ENCODE measurements around the gene AK3. TPM values are rescaled to one million over a fixed set of nuclear protein-coding genes. Genes with fewer than 3 reads are reported as not detected.
A peak's percentile ranks its signal among the peaks of the same experiment; 100 is the strongest.

Gene AK3
- total RNA-seq, 6 donors from 2014 or later, result 33.2 to 81.2 (median 51.7) TPM

GRCh38 chr9:4771788-4772187, 30.8 kb upstream of the AK3 start:
- DNase-seq (no peak), ATAC-seq (ENCODE audit: low FRiP score in 2 of 2) (no peak)
- no peaks in the 10 kb centered on the region for H3K36me3 ChIP-seq
- no peaks in the 10 kb centered on the region for H3K9me3 ChIP-seq
- no peak overlapping the region for H3K4me3 ChIP-seq
- H3K27me3 ChIP-seq, result no peaks in the 10 kb centered on the region
- 97% methylated on average over 1 of the region's 1 CpG for WGBS, 2 donors
- no peaks in the 10 kb centered on the region for H3K4me1 ChIP-seq
- no peak for TF ChIP-seq POLR2A (IDR thresholded peaks at IDR 0.05)
- TF ChIP-seq CTCF (IDR thresholded peaks at IDR 0.05), result no peak
- no peak for TF ChIP-seq POLR2AphosphoS5 (IDR thresholded peaks at IDR 0.05)
- TF ChIP-seq EP300 (IDR thresholded peaks at IDR 0.05), result no peak
- no peak overlapping the region for H3K27ac ChIP-seq

DNA sequence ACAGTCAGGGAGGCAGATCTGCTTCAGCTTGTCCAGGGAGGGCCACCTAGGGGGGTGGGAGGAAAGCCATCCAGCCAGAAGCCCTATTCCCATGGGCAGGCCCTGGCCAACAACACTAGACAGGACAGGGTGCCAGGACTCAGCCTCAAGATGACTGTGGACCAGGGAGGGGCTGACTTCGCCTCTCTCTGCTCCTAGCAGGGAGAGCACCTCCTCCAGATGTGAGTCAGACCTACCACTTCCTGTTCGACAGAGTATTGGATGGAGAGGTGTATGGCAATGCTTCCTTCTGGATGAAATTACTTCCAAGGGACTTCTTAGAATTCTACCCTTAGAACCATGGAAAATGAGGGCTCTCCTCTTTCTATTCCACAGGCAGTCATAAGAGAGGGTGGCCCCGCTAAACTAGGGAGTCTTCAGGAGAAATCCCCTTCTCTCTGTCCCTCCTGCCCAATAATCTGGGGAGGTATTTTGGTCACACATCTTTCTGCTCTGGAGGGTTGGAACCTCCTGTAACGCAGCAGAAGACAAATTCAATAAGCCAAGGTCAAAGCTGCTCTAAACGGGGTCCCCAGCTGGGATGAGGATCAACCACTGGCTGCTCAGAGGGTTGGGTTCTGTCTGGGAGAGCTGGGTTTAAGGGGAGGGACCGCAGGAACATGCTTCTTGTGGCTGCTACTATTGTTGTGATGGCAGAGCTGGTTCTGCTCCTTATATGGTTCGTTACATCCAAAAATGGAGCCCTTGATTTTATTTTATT, 28.5 kb upstream of the AK3 start:
- no peaks in the 10 kb centered on the region for H3K4me1 ChIP-seq
- TF ChIP-seq EP300 (IDR thresholded peaks at IDR 0.05), result no peak
- no peak for DNase-seq
- no peaks in the 10 kb centered on the region for H3K27me3 ChIP-seq
- peak in 1 of 2 donors; percentile 45 for ATAC-seq (ENCODE audit: low FRiP score in 2 of 2)
- no peak overlapping the region for H3K4me3 ChIP-seq
- H3K9me3 ChIP-seq, result no peaks in the 10 kb centered on the region
- no peaks in the 10 kb centered on the region for H3K36me3 ChIP-seq
- 86 to 90% methylated on average over 7 of the region's 7 CpGs for WGBS, 2 donors
- H3K27ac ChIP-seq, result no peak overlapping the region

DNA sequence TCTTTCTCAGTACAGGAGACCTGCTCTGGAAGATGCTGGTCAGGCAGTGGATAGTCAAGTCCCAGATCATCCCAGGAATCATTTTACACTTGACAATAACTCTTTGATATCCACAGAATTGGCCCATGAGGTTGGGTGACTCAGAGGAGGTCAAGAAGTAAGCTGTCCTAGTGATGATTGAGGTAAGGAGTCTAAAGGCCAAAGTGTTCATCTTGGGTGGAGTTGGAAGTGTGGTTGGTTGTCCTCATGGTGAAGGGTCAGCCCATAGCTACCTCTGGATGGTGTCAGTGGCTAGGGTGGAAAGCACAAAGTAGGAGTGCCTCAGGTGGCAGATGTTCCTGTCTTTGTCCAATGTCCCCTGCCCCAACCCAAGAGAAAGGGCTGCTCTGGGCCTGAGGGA, 27.7 kb upstream of the AK3 start:
- H3K36me3 ChIP-seq, result no peaks in the 10 kb centered on the region
- H3K9me3 ChIP-seq, result no peaks in the 10 kb centered on the region
- no peak overlapping the region for H3K4me3 ChIP-seq
- no peaks in the 10 kb centered on the region for H3K27me3 ChIP-seq
- ATAC-seq (ENCODE audit: low FRiP score in 2 of 2) (no peak), DNase-seq (no peak)
- H3K4me1 ChIP-seq, result peaks cover 0 to under 1% (median under 1%) of the 10 kb centered on the region in 4 donors
- TF ChIP-seq CTCF (IDR thresholded peaks at IDR 0.05) (no peak), POLR2A (IDR thresholded peaks at IDR 0.05) (no peak), EP300 (IDR thresholded peaks at IDR 0.05) (no peak), POLR2AphosphoS5 (IDR thresholded peaks at IDR 0.05) (no peak)
- no peak overlapping the region for H3K27ac ChIP-seq

- Histone ChIP-seq H3K27me3 (no peaks in the 10 kb centered on the region), H3K4me1 (peaks cover 13 to 27% (median 18%) of the 10 kb centered on the region in 4 donors), H3K9me3 (no peaks in the 10 kb centered on the region), H3K4me3 (no peak overlapping the region), H3K36me3 (no peaks in the 10 kb centered on the region), H3K27ac (peak overlapping the region in 1 of 4 donors; percentile 86)
- no peak for DNase-seq
- 65 to 79% methylated on average over 3 of the region's 3 CpGs for WGBS, 2 donors
- ATAC-seq (ENCODE audit: low FRiP score in 2 of 2), result no peak
- TF ChIP-seq POLR2AphosphoS5 (IDR thresholded peaks at IDR 0.05) (no peak), POLR2A (IDR thresholded peaks at IDR 0.05) (no peak), EP300 (IDR thresholded peaks at IDR 0.05) (no peak), CTCF (IDR thresholded peaks at IDR 0.05) (no peak)
These were observed 23.0 kb upstream of the AK3 start for GRCh38 chr9:4764033-4764432.

- Histone ChIP-seq H3K4me1 (peaks cover 13 to 27% (median 18%) of the 10 kb centered on the region in 4 donors), H3K4me3 (peak overlapping the region in 3 of 4 donors; percentile 20 to 38 (median 36)), H3K27ac (peak overlapping the region; percentile 31 to 86 (median 76)), H3K36me3 (no peaks in the 10 kb centered on the region), H3K27me3 (no peaks in the 10 kb centered on the region), H3K9me3 (no peaks in the 10 kb centered on the region)
- TF ChIP-seq POLR2A (IDR thresholded peaks at IDR 0.05), result no peak
- TF ChIP-seq POLR2AphosphoS5 (IDR thresholded peaks at IDR 0.05), result peak in 1 of 2 donors; percentile 47
- no peak for TF ChIP-seq EP300 (IDR thresholded peaks at IDR 0.05)
- no peak for TF ChIP-seq CTCF (IDR thresholded peaks at IDR 0.05)
- peak in 1 of 2 donors; percentile 62 for DNase-seq
- peak; percentile 50 to 60 for ATAC-seq (ENCODE audit: low FRiP score in 2 of 2)
- 21 to 33% methylated on average over 12 to 14 of the region's 14 CpGs for WGBS, 2 donors
These were observed 22.0 kb upstream of the AK3 start for GRCh38 chr9:4762886-4763541.

Data from upper lobe of left lung (tissue), 6 donors.